SK-N-SH (cell line): ENCODE results near the gene BAIAP2. TPM values are rescaled to one million over a fixed set of nuclear protein-coding genes. Genes with fewer than 3 reads are reported as not detected.

Experiments used
- CTCF ChIA-PET: fragments of 300-600, 350-600 bp; formaldehyde crosslinking; extraction: SDS; loops from one replicate; lab custom pipeline; 2021; lab: Yijun Ruan, JAX
- POLR2A ChIA-PET: fragments of 350-600 bp; sonication (Branson Sonifier 250); formaldehyde crosslinking; extraction: SDS; loops from one replicate; lab custom pipeline; 2020; ENCODE audit warnings: antibody characterized with exemption, inconsistent platforms; lab: Yijun Ruan, JAX
- DNase-seq: peaks from one replicate; pipeline ENCODE4 v3.0.0; 2012
- H2AFZ ChIP-seq: fragments of 200-600 bp; sonication (generic); 2 replicates; pipeline ENCODE4 v1.8.1; 2016; ENCODE audit warnings: antibody characterized with exemption, mild to moderate bottlenecking, low read depth
- H3F3A ChIP-seq: fragments of 200-600 bp; sonication (generic); replicated peaks from 2 replicates; pipeline ENCODE3; 2016; ENCODE audit warnings: antibody characterized with exemption, mild to moderate bottlenecking; ENCODE audit not compliant: insufficient read depth
- H3K27ac ChIP-seq, 2 experiments: fragments of 200-500 bp in 1 of 2; fragments of 200-600 bp in 1 of 2; sonication (Bioruptor generic) in 1 of 2; sonication (generic), shearing (Covaris generic) in 1 of 2; 2 replicates each; pipeline versions ENCODE4 v1.5.1 to v1.6.1; 2014 to 2016; ENCODE audit warnings: low read depth in 2 of 2, inconsistent platforms in 1 of 2, low read length in 1 of 2, mild to moderate bottlenecking in 1 of 2, mixed read lengths in 1 of 2
- H3K27me3 ChIP-seq: fragments of 200-600 bp; sonication (generic), shearing (Covaris generic); 2 replicates; pipeline ENCODE4 v1.6.1; 2016; ENCODE audit warnings: mixed run types; ENCODE audit not compliant: insufficient read depth
- H3K36me3 ChIP-seq, 2 experiments: fragments of 200-500 bp in 1 of 2; fragments of 200-600 bp in 1 of 2; sonication (Bioruptor generic) in 1 of 2; sonication (generic) in 1 of 2; replicated peaks in 1 of 2; 2 replicates each; pipeline versions ENCODE3 to v1.5.1; 2014 to 2016; ENCODE audit warnings: low read length in 1 of 2, mild to moderate bottlenecking in 1 of 2; ENCODE audit not compliant: insufficient read depth in 2 of 2, control insufficient read depth in 1 of 2
- H3K4me1 ChIP-seq, 2 experiments: fragments of 200-500 bp in 1 of 2; fragments of 200-600 bp in 1 of 2; sonication (Bioruptor generic) in 1 of 2; sonication (generic), shearing (Covaris generic) in 1 of 2; 2 replicates each; pipeline versions ENCODE4 v1.5.1 to v1.6.1; 2014 to 2016; ENCODE audit warnings: low read depth in 1 of 2, low read length in 1 of 2, mixed run types in 1 of 2; ENCODE audit not compliant: insufficient read depth in 2 of 2, control insufficient read depth in 1 of 2
- H3K4me2 ChIP-seq: fragments of 200-600 bp; sonication (generic), shearing (Covaris generic); 2 replicates; pipeline ENCODE4 v1.6.1; 2017; ENCODE audit warnings: mixed run types
- H3K4me3 ChIP-seq, 2 experiments: fragments of 200-500 bp in 1 of 2; fragments of 200-600 bp in 1 of 2; sonication (Bioruptor generic) in 1 of 2; sonication (generic), shearing (Covaris generic) in 1 of 2; 2 replicates each; pipeline versions ENCODE4 v1.5.1 to v1.8.1; 2014 to 2016; ENCODE audit warnings: low read depth in 2 of 2, inconsistent platforms in 1 of 2, low read length in 1 of 2, mild to moderate bottlenecking in 1 of 2, mixed read lengths in 1 of 2, moderate library complexity in 1 of 2
- H3K79me2 ChIP-seq: fragments of 200-600 bp; sonication (generic); 2 replicates; pipeline ENCODE4 v1.8.1; 2017; ENCODE audit warnings: mild to moderate bottlenecking; ENCODE audit not compliant: insufficient read depth
- H3K9ac ChIP-seq: fragments of 200-600 bp; sonication (generic); 2 replicates; pipeline ENCODE4 v1.6.1; 2017; ENCODE audit warnings: mixed run types
- H3K9me2 ChIP-seq: fragments of 200-600 bp; sonication (generic); 2 replicates; pipeline ENCODE4 v1.6.1; 2017; ENCODE audit warnings: mixed run types
- H3K9me3 ChIP-seq: fragments of 200-600 bp; sonication (generic); 2 replicates; pipeline ENCODE4 v1.6.1; 2017; ENCODE audit warnings: mixed run types, mild to moderate bottlenecking, moderate library complexity
- H4K20me1 ChIP-seq: fragments of 200-600 bp; sonication (generic); 2 replicates; pipeline ENCODE4 v1.6.1; 2017; ENCODE audit warnings: mild to moderate bottlenecking, mixed run types; ENCODE audit not compliant: insufficient read depth
- ELF1 ChIP-seq: IDR thresholded peaks from 2 replicates; pipeline ENCODE4 v1.4.0; 2012
- EZH2phosphoT487 ChIP-seq: fragments of 200-600 bp; sonication (generic); IDR thresholded peaks from 2 replicates; pipeline ENCODE4 v1.6.1; 2017; ENCODE audit warnings: low read depth, mixed run types, mild to moderate bottlenecking, antibody characterized with exemption, moderate library complexity, borderline replicate concordance
- FOXM1 ChIP-seq: IDR thresholded peaks from 2 replicates; pipeline ENCODE4 v1.4.0; 2012; ENCODE audit warnings: low read depth, mild to moderate bottlenecking
- JUND ChIP-seq: IDR thresholded peaks from 2 replicates; pipeline ENCODE4 v1.4.0; 2012
- MEF2A ChIP-seq: IDR thresholded peaks from 2 replicates; pipeline ENCODE4 v1.4.0; 2012; ENCODE audit warnings: low read depth, borderline replicate concordance
- NFIC ChIP-seq: IDR thresholded peaks from 2 replicates; pipeline ENCODE4 v1.4.0; 2012; ENCODE audit warnings: borderline replicate concordance
- NRF1 ChIP-seq: IDR thresholded peaks from 2 replicates; pipeline ENCODE4 v1.6.1; 2012; ENCODE audit warnings: low read depth, mild to moderate bottlenecking, low read length
- RAD21 ChIP-seq: IDR thresholded peaks from 2 replicates; pipeline ENCODE4 v1.6.1; 2012; ENCODE audit warnings: mild to moderate bottlenecking, low read length
- RCOR1 ChIP-seq: fragments of 150-350 bp; IDR thresholded peaks from 2 replicates; pipeline ENCODE4 v1.6.1; 2017; ENCODE audit warnings: antibody characterized with exemption, low read length
- RXRA ChIP-seq: IDR thresholded peaks from 2 replicates; pipeline ENCODE4 v1.4.0; 2012; ENCODE audit warnings: low read depth, mild to moderate bottlenecking, borderline replicate concordance
- SIN3A ChIP-seq: IDR thresholded peaks from 2 replicates; pipeline ENCODE4 v1.6.1; 2012; ENCODE audit warnings: low read depth, mild to moderate bottlenecking, low read length, moderate library complexity, borderline replicate concordance
- TAF1 ChIP-seq: IDR thresholded peaks from 2 replicates; pipeline ENCODE4 v1.6.1; 2012; ENCODE audit warnings: low read depth, mild to moderate bottlenecking, low read length, moderate library complexity, borderline replicate concordance
- TCF12 ChIP-seq: IDR thresholded peaks from 2 replicates; pipeline ENCODE4 v1.4.0; 2012
- TEAD4 ChIP-seq: IDR thresholded peaks from 2 replicates; pipeline ENCODE4 v1.4.0; 2012; ENCODE audit warnings: mild to moderate bottlenecking, borderline replicate concordance; ENCODE audit not compliant: insufficient read depth
- WGBS: methylation state at CpG from one replicate; pipeline ENCODE4 v1.1.6; 2017; ENCODE audit warnings: low lambda C conversion rate; 5-methylcytosine and 5-hydroxymethylcytosine counted together
- polyA plus RNA-seq, 3 experiments: library from polyadenylated mRNA; depleted of rRNA; stranded (reverse); fragments of >200 nt; gene quantifications; 2 replicates each; pipeline ENCODE4 v1.2.3, GENCODE V29; 2012
- TF ChIP-seq, protein P1 (sequence below): fragments of 150-350 bp; IDR thresholded peaks from 2 replicates; pipeline ENCODE4 v1.6.1; 2016; ENCODE audit warnings: mild to moderate bottlenecking, low read depth, low read length
- TF ChIP-seq, protein P2 (sequence below): IDR thresholded peaks from 2 replicates; pipeline ENCODE4 v1.6.1; 2012; ENCODE audit warnings: mild to moderate bottlenecking, low read depth, low read length, moderate library complexity
- TF ChIP-seq, protein P3 (sequence below): IDR thresholded peaks from 2 replicates; pipeline ENCODE4 v1.4.0; 2012; ENCODE audit warnings: low read depth
- TF ChIP-seq, protein P4 (sequence below): IDR thresholded peaks from 2 replicates; pipeline ENCODE4 v1.4.0; 2012; ENCODE audit warnings: low read depth, borderline replicate concordance

BAIAP2 gene
- polyA plus RNA-seq, 1 of the 3 experiments (the other 2 are of a cell fraction), result 19.8 TPM

DNA sequence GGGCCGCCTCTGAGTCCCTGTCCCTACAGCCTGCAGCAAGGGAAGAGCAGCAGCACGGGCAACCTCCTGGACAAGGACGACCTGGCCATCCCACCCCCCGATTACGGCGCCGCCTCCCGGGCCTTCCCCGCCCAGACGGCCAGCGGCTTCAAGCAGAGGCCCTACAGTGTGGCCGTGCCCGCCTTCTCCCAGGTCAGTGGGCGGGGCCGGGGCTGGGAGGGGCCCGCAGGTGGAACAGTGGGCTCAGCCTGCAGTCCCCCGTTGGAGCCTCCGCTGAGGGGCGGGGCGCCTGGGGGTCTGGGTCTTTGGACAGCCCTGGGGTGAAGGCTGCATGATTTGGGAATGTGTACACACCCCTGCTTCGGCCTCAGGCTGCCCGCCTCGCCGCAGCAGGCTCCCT, 71.8 kb downstream of the BAIAP2 start:
- Histone ChIP-seq H3K36me3 (peaks cover 0 to 16% of the 10 kb centered on the region in 2 experiments), H3K9me2 (no peaks in the 10 kb centered on the region), H3F3A (no peaks in the 10 kb centered on the region), H3K27ac (no peak overlapping the region), H3K27me3 (no peaks in the 10 kb centered on the region), H2AFZ (no peak overlapping the region), H3K79me2 (no peaks in the 10 kb centered on the region), H3K4me1 (peaks cover 0 to 3% of the 10 kb centered on the region in 2 experiments; a peak in 1 of 4 replicates), H3K9ac (no peak overlapping the region), H3K9me3 (no peaks in the 10 kb centered on the region), H3K4me2 (no peak overlapping the region), H3K4me3 (no peak overlapping the region), H4K20me1 (0 out of 2 replicates have a peak, but pooled peaks cover 5% of the 10 kb centered on the region)
- no peak for DNase-seq
- TF ChIP-seq RCOR1 (no peak), RAD21 (no peak), SIN3A (no peak), NFIC (no peak), TCF12 (no peak), EZH2phosphoT487 (no peak), RXRA (no peak), FOXM1 (no peak), ELF1 (no peak), JUND (no peak), TEAD4 (no peak), TAF1 (no peak), NRF1 (no peak), MEF2A (no peak)
- TF ChIP-seq, protein P1, sequence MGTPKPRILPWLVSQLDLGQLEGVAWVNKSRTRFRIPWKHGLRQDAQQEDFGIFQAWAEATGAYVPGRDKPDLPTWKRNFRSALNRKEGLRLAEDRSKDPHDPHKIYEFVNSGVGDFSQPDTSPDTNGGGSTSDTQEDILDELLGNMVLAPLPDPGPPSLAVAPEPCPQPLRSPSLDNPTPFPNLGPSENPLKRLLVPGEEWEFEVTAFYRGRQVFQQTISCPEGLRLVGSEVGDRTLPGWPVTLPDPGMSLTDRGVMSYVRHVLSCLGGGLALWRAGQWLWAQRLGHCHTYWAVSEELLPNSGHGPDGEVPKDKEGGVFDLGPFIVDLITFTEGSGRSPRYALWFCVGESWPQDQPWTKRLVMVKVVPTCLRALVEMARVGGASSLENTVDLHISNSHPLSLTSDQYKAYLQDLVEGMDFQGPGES, result no peak
- TF ChIP-seq, protein P2, sequence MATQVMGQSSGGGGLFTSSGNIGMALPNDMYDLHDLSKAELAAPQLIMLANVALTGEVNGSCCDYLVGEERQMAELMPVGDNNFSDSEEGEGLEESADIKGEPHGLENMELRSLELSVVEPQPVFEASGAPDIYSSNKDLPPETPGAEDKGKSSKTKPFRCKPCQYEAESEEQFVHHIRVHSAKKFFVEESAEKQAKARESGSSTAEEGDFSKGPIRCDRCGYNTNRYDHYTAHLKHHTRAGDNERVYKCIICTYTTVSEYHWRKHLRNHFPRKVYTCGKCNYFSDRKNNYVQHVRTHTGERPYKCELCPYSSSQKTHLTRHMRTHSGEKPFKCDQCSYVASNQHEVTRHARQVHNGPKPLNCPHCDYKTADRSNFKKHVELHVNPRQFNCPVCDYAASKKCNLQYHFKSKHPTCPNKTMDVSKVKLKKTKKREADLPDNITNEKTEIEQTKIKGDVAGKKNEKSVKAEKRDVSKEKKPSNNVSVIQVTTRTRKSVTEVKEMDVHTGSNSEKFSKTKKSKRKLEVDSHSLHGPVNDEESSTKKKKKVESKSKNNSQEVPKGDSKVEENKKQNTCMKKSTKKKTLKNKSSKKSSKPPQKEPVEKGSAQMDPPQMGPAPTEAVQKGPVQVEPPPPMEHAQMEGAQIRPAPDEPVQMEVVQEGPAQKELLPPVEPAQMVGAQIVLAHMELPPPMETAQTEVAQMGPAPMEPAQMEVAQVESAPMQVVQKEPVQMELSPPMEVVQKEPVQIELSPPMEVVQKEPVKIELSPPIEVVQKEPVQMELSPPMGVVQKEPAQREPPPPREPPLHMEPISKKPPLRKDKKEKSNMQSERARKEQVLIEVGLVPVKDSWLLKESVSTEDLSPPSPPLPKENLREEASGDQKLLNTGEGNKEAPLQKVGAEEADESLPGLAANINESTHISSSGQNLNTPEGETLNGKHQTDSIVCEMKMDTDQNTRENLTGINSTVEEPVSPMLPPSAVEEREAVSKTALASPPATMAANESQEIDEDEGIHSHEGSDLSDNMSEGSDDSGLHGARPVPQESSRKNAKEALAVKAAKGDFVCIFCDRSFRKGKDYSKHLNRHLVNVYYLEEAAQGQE, result no peak
- TF ChIP-seq, protein P3, sequence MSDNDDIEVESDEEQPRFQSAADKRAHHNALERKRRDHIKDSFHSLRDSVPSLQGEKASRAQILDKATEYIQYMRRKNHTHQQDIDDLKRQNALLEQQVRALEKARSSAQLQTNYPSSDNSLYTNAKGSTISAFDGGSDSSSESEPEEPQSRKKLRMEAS, result no peak
- TF ChIP-seq, protein P4, sequence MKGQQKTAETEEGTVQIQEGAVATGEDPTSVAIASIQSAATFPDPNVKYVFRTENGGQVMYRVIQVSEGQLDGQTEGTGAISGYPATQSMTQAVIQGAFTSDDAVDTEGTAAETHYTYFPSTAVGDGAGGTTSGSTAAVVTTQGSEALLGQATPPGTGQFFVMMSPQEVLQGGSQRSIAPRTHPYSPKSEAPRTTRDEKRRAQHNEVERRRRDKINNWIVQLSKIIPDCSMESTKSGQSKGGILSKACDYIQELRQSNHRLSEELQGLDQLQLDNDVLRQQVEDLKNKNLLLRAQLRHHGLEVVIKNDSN, result no peak
- ChIA-PET POLR2A (no interaction called here), CTCF (interaction anchor here (1.1 to 13.7 kb wide), 7 partner anchors 9 to 378 kb away, joined by 4 to 668 read pairs (median 6); partner anchors contain the start of gene BAIAP2)
- 93% methylated on average over 13 of the region's 24 CpGs for WGBS
